GM18868 (cell line): ENCODE data around the gene ATP8A2.
"Not testable (repeated sequence)": the region's sequence is repeated elsewhere in the genome, so short reads cannot be mapped to it uniquely, and the experiment has no call there.

ENCODE experiments used
- ATAC-seq: cut with Tn5 transposase; IDR thresholded peaks from one replicate; pipeline ENCODE4 v1.9.1; 2021; ENCODE audit warnings: mild to moderate bottlenecking, moderate library complexity; ENCODE audit not compliant: unreplicated experiment

The ATP8A2 gene

GRCh38 chr13:26053418-26053980 lies 681.7 kb downstream of the ATP8A2 start:
- ATAC-seq, result no peak

GRCh38 chr13:26054896-26055295 lies 683.1 kb downstream of the ATP8A2 start:
- no peak for ATAC-seq

GRCh38 chr13:26058704-26059103 lies 686.9 kb downstream of the ATP8A2 start:
- ATAC-seq, result no peak

GRCh38 chr13:26060357-26060756 lies 688.6 kb downstream of the ATP8A2 start:
- ATAC-seq, result no peak

GRCh38 chr13:26061256-26061655 lies 689.5 kb downstream of the ATP8A2 start:
- ATAC-seq, result no peak

- no peak for ATAC-seq
Observed at GRCh38 chr13:26061947-26062346, 690.2 kb downstream of the ATP8A2 start.

GRCh38 chr13:26062853-26063444 lies 691.2 kb downstream of the ATP8A2 start:
- no peak for ATAC-seq

GRCh38 chr13:26066492-26066891 lies 694.7 kb downstream of the ATP8A2 start:
- ATAC-seq, result not testable (repeated sequence)

GRCh38 chr13:26067601-26068000 lies 695.8 kb downstream of the ATP8A2 start:
- ATAC-seq, result no peak

- not testable (repeated sequence) for ATAC-seq
Observed at GRCh38 chr13:26068372-26068771, 696.6 kb downstream of the ATP8A2 start.

GRCh38 chr13:26069642-26070041 lies 697.9 kb downstream of the ATP8A2 start:
- ATAC-seq, result not testable (repeated sequence)

- ATAC-seq, result no peak
Observed at GRCh38 chr13:26071691-26072090, 699.9 kb downstream of the ATP8A2 start.

- not testable (repeated sequence) for ATAC-seq
Observed at GRCh38 chr13:26072335-26072734, 700.6 kb downstream of the ATP8A2 start.

GRCh38 chr13:26074706-26075105 lies 702.9 kb downstream of the ATP8A2 start:
- no peak for ATAC-seq
